OCI-M2 (cell line): ENCODE results near the gene KCNMA1.
"Not testable (repeated sequence)": the region's sequence is repeated elsewhere in the genome, so short reads cannot be mapped to it uniquely, and the experiment has no call there.

ENCODE experiments used
- DNase-seq: peaks from one replicate; lab custom pipeline; 2025; ENCODE audit not compliant: unreplicated experiment; lab: John Stamatoyannopoulos, UW

Gene KCNMA1

GRCh38 chr10:77605466-77605865, 32.1 kb downstream of the KCNMA1 start:
- DNase-seq: no peak

- DNase-seq: no peak
Measured at GRCh38 chr10:77604941-77605351, 32.7 kb downstream of the KCNMA1 start.

DNA sequence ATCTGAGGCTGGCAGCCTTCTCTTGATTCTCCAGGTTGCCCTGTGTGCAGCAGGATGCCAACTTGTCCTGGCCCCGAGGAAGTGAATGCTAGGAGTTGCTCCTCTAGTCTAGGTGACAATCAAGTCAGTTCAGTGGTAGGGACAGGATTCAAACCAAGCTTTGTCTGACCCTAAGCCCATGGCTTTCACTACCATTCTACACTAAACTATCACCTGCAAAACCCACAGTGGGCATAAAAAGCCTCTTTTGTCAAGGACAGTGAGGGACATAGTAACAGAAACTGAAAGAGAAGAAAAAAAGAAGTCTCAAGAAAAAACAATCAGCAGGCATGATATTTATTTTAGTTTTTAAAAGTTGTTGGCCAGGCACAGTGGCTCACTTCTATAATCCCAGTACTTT, 33.5 kb downstream of the KCNMA1 start:
- DNase-seq: no peak

- DNase-seq: no peak
Measured at GRCh38 chr10:77603534-77603927, 34.1 kb downstream of the KCNMA1 start.

- no peak for DNase-seq
Measured at GRCh38 chr10:77602913-77603533, 34.6 kb downstream of the KCNMA1 start.

GRCh38 chr10:77602231-77602912, 35.2 kb downstream of the KCNMA1 start:
- no peak for DNase-seq

GRCh38 chr10:77601488-77601887, 36.1 kb downstream of the KCNMA1 start:
- DNase-seq: no peak

- DNase-seq: no peak
Measured at GRCh38 chr10:77600640-77601039, 37.0 kb downstream of the KCNMA1 start.

DNA sequence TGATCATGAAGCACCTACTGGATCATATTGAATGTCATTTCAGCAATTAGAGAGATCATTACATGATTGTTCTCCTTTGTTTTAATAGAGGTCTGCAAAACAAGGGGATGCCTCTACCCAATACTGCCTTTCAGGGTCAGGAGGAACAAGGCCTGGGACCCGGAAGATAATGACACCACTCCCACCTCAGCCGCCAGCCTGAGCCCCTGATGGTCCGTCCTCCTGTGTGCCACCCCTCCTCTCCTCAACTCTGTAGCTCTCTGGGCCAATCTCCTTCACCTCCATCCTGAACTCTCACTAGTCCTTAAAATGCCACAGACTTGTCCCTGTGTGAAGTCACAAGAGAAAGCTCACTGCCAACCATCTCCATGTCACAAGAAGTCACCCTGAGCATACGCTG, 38.0 kb downstream of the KCNMA1 start:
- DNase-seq: no peak

DNA sequence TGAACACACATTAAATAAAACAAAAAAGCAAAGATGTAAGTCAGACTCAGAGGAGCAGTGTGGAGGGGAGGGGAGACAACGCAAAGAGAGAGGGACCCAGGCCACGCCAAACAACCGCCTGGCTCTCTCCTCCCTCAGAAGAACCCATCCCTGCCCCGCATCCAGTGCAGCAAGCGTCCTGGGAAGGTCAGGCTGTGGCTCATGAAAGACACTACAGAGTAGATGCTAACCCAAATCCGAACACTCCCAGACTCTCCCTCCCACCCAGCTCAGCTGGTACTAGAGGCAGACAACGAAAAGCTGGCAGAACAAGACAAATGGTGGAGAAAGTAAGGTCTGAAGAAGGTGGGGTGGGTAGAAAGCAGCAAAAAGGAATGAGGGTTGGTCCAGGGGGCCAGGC, 39.0 kb downstream of the KCNMA1 start:
- no peak for DNase-seq

DNA sequence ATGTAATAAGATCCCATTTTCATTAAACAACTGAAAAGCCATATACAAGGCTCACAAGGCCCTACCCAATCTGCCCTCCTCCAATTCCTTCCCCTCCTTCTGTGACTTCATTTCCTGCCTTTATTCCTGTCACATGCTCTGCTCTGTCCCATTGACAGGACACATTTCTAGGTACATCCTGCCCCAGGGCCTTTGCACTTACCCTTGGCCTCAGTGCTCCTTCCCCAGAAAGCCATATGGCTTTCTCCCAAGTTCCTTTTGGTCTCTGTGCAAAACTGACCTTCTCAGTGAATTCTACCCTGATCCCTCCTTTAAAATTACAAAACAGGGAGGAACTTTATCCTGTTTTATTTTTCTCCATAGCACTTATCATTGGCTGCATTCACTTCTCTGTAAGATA, 40.0 kb downstream of the KCNMA1 start:
- no peak for DNase-seq

- DNase-seq: no peak
Measured at GRCh38 chr10:77594471-77594783, 43.2 kb downstream of the KCNMA1 start.

DNA sequence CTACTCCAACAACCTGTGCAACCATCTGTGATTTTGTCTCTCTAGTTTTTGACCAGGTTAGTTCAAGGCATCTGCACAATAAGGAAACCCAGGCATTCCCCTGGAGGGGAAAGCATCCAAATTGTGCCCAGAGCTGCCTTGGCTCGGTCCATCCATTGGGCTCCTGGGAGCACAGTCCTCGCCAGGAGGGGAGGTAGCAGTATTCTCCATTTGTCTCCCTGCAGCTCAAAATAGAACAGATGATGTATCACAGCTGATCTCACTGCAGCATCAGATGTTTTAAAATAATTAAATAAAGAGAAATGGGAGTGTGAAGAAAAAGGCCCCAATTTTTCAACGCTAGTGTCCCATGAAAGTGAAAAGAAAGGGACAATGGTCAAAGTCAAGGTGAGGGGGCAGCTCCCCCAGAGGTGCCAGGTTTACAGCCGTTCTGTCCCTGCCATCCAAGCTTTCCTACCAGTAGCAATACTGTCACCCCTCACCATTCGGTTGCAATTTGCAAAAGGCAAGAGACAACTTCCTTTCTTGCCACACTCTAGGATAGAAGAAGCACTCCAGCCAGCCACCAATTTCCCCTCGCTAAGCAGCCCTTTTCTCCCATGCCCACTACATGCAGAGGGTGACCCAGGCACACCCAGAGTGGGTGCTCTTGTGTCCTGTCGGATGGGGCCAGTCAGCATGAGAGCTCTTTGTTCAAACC, 43.7 kb downstream of the KCNMA1 start:
- DNase-seq: no peak

DNA sequence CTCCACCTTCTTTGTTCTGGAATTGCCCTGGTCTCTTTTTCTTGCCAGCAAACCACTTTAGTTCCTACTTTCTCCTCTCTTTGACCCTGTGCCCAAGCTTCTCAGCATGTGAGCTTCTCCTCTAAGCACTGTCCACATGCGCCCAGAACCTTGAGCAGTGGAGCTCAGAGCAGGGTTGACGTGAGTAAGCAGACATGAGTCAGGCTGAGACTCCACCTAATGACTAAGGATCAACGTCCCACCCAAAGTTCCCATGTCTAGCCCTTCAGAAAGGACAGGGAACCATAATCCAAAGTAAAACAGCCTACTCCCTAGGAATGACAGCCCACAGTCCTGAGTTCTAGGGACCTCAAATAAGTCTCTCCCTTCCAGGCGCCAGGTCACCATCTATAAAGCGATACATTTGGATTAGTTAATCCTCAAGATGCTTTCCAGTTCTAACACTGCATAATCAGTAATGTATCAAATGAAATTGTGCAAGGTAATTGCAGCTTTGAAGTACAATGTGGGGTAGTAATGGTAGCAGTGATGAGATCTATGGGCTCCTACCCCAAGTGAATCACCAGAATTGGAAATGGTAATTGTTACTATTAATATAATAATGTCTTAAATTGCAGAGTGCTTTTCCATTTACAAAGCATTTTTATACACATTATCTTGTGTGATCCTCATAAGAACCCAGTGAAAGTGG, 44.5 kb downstream of the KCNMA1 start:
- no peak for DNase-seq

DNA sequence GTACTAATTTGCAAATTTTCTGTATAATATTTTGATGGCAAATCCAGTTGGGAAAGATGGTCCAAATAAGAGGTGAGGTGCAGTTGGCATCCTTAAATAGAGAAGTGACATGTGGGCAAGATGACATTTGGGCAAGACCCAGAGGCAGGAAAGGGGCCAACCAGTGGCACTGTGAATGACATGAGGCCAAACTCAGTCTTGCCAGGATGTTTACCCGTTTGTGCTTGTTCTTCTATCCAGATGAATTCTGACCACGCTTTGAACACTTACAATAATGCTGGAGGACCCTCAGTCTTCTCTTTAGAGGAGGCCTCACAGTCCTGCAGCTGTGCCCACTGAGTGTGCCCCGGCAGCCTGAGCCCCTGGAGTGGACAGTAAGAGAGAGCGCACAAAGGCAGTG, 45.1 kb downstream of the KCNMA1 start:
- DNase-seq: no peak

DNA sequence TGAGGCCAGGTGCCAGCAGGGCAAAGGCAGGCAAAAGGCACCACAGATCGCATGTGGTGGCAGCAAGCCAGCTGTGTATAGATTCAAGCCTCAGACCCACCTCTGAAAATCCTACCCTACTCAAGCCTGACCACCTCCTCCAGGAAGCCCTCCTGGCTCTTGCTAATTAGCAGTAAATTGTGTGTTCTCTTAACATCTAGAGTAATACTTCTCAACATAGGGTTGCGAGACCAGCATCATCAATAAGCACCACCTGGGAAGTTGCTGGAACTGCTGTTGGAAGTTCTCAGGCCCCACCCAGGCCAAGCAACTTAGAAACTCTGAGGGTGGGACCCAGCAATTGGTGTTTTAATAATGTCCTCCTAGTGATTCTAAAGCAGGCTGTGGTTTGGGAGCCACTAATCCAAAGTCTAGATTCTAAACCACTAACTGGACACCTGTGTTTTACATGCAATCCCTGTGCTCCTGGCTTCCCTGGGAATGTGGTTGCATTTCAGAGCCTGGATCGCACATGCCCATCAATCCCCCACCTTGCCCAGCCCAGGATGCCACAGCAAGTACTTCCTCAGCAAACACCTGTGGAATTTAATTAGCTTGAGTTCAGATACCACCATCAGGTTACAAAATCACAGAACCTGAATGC, 46.2 kb downstream of the KCNMA1 start:
- no peak for DNase-seq

- DNase-seq: no peak
Measured at GRCh38 chr10:77590344-77591237, 47.0 kb downstream of the KCNMA1 start.

- not testable (repeated sequence) for DNase-seq
Measured at GRCh38 chr10:77589703-77590102, 47.9 kb downstream of the KCNMA1 start.

DNA sequence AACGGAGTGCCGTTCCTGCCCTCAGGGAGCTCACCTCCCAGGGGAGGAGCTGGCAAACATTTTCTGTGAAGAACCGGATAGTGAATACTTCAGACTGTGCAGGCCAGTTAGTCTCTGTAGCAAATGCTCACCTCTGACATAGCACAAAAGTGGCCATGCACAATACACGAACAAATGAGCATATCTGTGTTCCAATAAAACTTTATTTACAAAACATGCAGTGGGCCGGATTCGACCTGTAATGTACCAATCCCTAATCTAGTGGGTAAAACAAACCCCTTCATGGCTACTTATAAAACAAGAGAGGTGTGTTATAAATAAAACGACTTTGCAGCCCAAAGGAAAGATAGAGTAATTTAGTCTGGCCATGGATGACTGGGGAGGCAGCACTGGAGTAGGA, 48.7 kb downstream of the KCNMA1 start:
- DNase-seq: no peak

GRCh38 chr10:77587416-77587790, 50.2 kb downstream of the KCNMA1 start:
- no peak for DNase-seq
